Activated naive CD4-positive, alpha-beta T cell treated with anti-CD3 and anti-CD28 coated beads, Interleukin-2, amount 50 U/mL, for 24 hours (primary cell): ENCODE measurements around the gene GNAQ.

Source experiments
- H3K27ac Mint-ChIP-seq: one replicate; pipeline ENCODE4 v1.8.0; 2021; ENCODE audit warnings: mild to moderate bottlenecking, mixed read lengths
- H3K27me3 Mint-ChIP-seq: one replicate; pipeline ENCODE4 v1.8.0; 2021; ENCODE audit warnings: mixed read lengths
- H3K36me3 Mint-ChIP-seq: one replicate; pipeline ENCODE4 v1.8.0; 2021; ENCODE audit warnings: mixed read lengths
- H3K4me1 Mint-ChIP-seq: one replicate; pipeline ENCODE4 v1.8.0; 2021; ENCODE audit warnings: mixed read lengths
- H3K4me3 Mint-ChIP-seq: one replicate; pipeline ENCODE4 v1.8.0; 2021; ENCODE audit warnings: mild to moderate bottlenecking, mixed read lengths
- H3K9me3 Mint-ChIP-seq: one replicate; pipeline ENCODE4 v1.8.0; 2021; ENCODE audit warnings: mixed read lengths

Gene GNAQ

GRCh38 chr9:77857513-77858259, 173.9 kb downstream of the GNAQ start:
- H3K36me3 Mint-ChIP-seq: peaks cover 24% of the 10 kb centered on the region
- H3K27me3 Mint-ChIP-seq: no peaks in the 10 kb centered on the region
- H3K4me1 Mint-ChIP-seq: peaks cover 40% of the 10 kb centered on the region
- H3K9me3 Mint-ChIP-seq: peaks cover 8% of the 10 kb centered on the region
- no peak overlapping the region for H3K4me3 Mint-ChIP-seq
- no peak overlapping the region for H3K27ac Mint-ChIP-seq

GRCh38 chr9:77856615-77857014, 175.0 kb downstream of the GNAQ start:
- H3K36me3 Mint-ChIP-seq: peaks cover 19% of the 10 kb centered on the region
- peaks cover 8% of the 10 kb centered on the region for H3K9me3 Mint-ChIP-seq
- H3K4me3 Mint-ChIP-seq: no peak overlapping the region
- H3K27ac Mint-ChIP-seq: no peak overlapping the region
- no peaks in the 10 kb centered on the region for H3K27me3 Mint-ChIP-seq
- H3K4me1 Mint-ChIP-seq: peaks cover 46% of the 10 kb centered on the region

- Mint-ChIP-seq H3K27me3 (no peaks in the 10 kb centered on the region), H3K9me3 (peaks cover 8% of the 10 kb centered on the region), H3K4me1 (peaks cover 46% of the 10 kb centered on the region), H3K4me3 (no peak overlapping the region), H3K36me3 (peaks cover 10% of the 10 kb centered on the region), H3K27ac (no peak overlapping the region)
Observed at GRCh38 chr9:77854916-77855311, 176.7 kb downstream of the GNAQ start.

- Mint-ChIP-seq H3K4me3 (no peak overlapping the region), H3K4me1 (peaks cover 46% of the 10 kb centered on the region), H3K27ac (no peak overlapping the region), H3K27me3 (no peaks in the 10 kb centered on the region), H3K36me3 (peaks cover 10% of the 10 kb centered on the region), H3K9me3 (peaks cover 8% of the 10 kb centered on the region)
Observed at GRCh38 chr9:77854258-77854915, 177.2 kb downstream of the GNAQ start.

GRCh38 chr9:77853716-77854115, 177.9 kb downstream of the GNAQ start:
- H3K4me3 Mint-ChIP-seq: no peak overlapping the region

GRCh38 chr9:77851882-77852595, 179.6 kb downstream of the GNAQ start:
- Mint-ChIP-seq H3K9me3 (no peaks in the 10 kb centered on the region), H3K4me3 (no peak overlapping the region), H3K4me1 (peaks cover 53% of the 10 kb centered on the region), H3K27ac (no peak overlapping the region), H3K36me3 (no peaks in the 10 kb centered on the region), H3K27me3 (no peaks in the 10 kb centered on the region)

More at GRCh38 chr9:77853716-77854115, 177.9 kb downstream of the GNAQ start:
- Mint-ChIP-seq H3K9me3 (peaks cover 3% of the 10 kb centered on the region), H3K36me3 (peaks cover 6% of the 10 kb centered on the region), H3K27ac (no peak overlapping the region), H3K4me1 (peaks cover 45% of the 10 kb centered on the region), H3K27me3 (no peaks in the 10 kb centered on the region)

GRCh38 chr9:77848897-77849296, 182.7 kb downstream of the GNAQ start:
- H3K9me3 Mint-ChIP-seq: no peaks in the 10 kb centered on the region
- no peaks in the 10 kb centered on the region for H3K36me3 Mint-ChIP-seq
- H3K27ac Mint-ChIP-seq: peak overlapping the region; percentile 26
- H3K4me3 Mint-ChIP-seq: no peak overlapping the region
- peaks cover 43% of the 10 kb centered on the region for H3K4me1 Mint-ChIP-seq
- no peaks in the 10 kb centered on the region for H3K27me3 Mint-ChIP-seq

GRCh38 chr9:77848404-77848803, 183.2 kb downstream of the GNAQ start:
- H3K27ac Mint-ChIP-seq: no peak overlapping the region
- H3K27me3 Mint-ChIP-seq: no peaks in the 10 kb centered on the region
- no peaks in the 10 kb centered on the region for H3K9me3 Mint-ChIP-seq
- H3K36me3 Mint-ChIP-seq: no peaks in the 10 kb centered on the region
- no peak overlapping the region for H3K4me3 Mint-ChIP-seq
- H3K4me1 Mint-ChIP-seq: peaks cover 41% of the 10 kb centered on the region

- Mint-ChIP-seq H3K4me1 (peaks cover 44% of the 10 kb centered on the region), H3K27me3 (no peaks in the 10 kb centered on the region), H3K36me3 (no peaks in the 10 kb centered on the region), H3K9me3 (no peaks in the 10 kb centered on the region), H3K4me3 (no peak overlapping the region), H3K27ac (no peak overlapping the region)
Observed at GRCh38 chr9:77847626-77848025, 184.0 kb downstream of the GNAQ start.

- Mint-ChIP-seq H3K9me3 (no peaks in the 10 kb centered on the region), H3K27me3 (no peaks in the 10 kb centered on the region), H3K4me1 (peaks cover 38% of the 10 kb centered on the region), H3K27ac (no peak overlapping the region), H3K4me3 (no peak overlapping the region), H3K36me3 (no peaks in the 10 kb centered on the region)
Observed at GRCh38 chr9:77847059-77847499, 184.5 kb downstream of the GNAQ start.

GRCh38 chr9:77844415-77844814, 187.2 kb downstream of the GNAQ start:
- H3K4me3 Mint-ChIP-seq: no peak overlapping the region

GRCh38 chr9:77843871-77844155, 187.8 kb downstream of the GNAQ start:
- Mint-ChIP-seq H3K9me3 (no peaks in the 10 kb centered on the region), H3K4me3 (no peak overlapping the region), H3K4me1 (peaks cover 36% of the 10 kb centered on the region), H3K27me3 (no peaks in the 10 kb centered on the region), H3K27ac (no peak overlapping the region), H3K36me3 (peaks cover 2% of the 10 kb centered on the region)

More at GRCh38 chr9:77844415-77844814, 187.2 kb downstream of the GNAQ start:
- Mint-ChIP-seq H3K4me1 (peaks cover 38% of the 10 kb centered on the region), H3K36me3 (no peaks in the 10 kb centered on the region), H3K27ac (no peak overlapping the region), H3K9me3 (no peaks in the 10 kb centered on the region), H3K27me3 (no peaks in the 10 kb centered on the region)

GRCh38 chr9:77843076-77843870, 188.3 kb downstream of the GNAQ start:
- Mint-ChIP-seq H3K27me3 (no peaks in the 10 kb centered on the region), H3K4me1 (peaks cover 30% of the 10 kb centered on the region), H3K27ac (no peak overlapping the region), H3K4me3 (no peak overlapping the region), H3K36me3 (peaks cover 2% of the 10 kb centered on the region), H3K9me3 (no peaks in the 10 kb centered on the region)

GRCh38 chr9:77841739-77842386, 189.7 kb downstream of the GNAQ start:
- H3K9me3 Mint-ChIP-seq: no peaks in the 10 kb centered on the region
- no peak overlapping the region for H3K27ac Mint-ChIP-seq
- no peak overlapping the region for H3K4me3 Mint-ChIP-seq
- peaks cover 2% of the 10 kb centered on the region for H3K36me3 Mint-ChIP-seq
- H3K4me1 Mint-ChIP-seq: peaks cover 17% of the 10 kb centered on the region
- no peaks in the 10 kb centered on the region for H3K27me3 Mint-ChIP-seq
